ENCODE results near the gene SMARCD3.

The SMARCD3 gene

DNA sequence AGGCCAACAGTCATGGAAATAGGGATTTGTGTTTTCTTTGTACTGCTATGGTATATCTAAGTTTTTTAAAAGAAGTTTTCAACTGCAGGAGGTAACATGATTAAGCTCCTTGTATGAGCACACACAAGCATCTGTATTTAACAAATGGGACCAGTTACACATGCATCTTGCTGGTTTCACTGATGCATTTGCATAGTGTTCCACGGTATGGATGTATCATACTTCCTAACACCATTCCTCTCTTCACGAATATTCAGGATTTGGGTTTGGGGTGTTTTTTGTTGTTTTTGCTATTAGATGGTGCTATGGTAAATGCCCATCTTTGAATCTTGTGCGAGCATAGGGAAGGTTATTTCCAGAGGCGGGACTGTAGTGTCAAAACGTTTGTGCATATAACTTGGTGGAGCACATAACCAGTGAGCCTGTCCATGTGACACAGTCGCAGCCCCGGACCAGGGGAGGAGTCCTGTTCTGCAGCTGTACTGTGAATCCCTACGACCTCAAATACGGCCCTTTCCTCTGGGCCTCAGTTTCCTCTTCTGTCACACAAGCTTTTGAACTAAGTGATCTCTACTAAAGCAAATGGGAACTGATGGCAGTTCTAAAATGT is 40.1 kb downstream of the SMARCD3 start:
- DNase-seq (ENCODE audit: low spot score): no peak

DNA sequence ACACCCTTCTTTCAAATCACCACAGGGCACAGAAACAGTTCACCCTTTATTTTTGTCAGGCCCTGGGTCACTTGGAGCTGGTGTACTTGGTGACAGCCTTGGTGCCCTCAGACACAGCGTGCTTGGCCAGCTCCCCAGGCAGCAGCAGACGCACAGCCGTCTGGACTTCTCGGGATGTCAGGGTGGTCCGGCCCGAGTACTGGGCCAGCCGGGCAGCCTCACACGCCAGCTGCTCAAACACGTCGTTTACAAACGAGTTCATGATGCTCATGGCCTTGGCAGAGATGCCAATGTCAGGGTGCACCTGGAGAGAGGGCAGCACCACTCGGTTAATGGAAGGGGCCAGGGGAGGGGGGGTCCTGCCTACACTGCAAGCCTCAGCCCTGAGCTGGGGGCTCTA is 40.7 kb downstream of the SMARCD3 start:
- DNase-seq (ENCODE audit: low spot score): no peak

DNA sequence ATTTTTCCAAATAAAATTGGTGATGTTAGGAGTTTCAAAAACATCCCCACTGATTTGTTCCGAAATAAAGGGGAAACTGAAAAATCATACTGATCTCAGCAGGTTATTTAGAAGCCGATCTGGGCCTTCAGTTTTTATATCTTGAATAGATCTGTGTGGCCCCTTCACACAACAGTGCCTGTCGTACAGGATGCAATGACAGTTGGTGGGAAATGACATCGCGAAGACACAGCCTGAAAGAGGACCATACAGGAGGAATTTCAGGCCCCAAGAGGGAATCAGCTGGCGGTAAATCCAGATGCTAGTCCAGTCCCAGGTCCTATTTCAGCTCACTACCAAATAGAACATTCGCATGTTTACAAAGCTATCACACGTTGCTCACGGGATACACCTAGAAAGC is 41.2 kb downstream of the SMARCD3 start:
- DNase-seq (ENCODE audit: low spot score): no peak

DNA sequence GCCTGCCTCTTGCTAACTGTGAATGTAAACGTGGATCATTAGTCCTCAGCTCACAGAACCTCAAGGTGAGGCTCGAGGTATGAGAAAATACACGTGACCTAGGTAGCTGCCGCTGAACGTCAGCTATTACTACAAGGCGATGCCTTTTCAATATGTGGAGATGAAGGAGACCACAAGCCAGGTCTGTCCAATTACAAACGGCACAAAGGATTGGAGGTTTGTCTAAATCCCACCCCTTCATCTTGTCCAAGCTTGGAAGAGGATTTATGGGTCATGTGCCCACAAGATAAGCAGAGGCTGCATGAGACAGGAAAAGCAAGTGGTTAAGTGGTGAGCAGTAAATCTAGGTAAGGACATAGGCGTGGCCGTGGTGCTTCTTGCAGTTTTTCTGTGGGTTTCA is 41.6 kb downstream of the SMARCD3 start:
- no peak for DNase-seq (ENCODE audit: low spot score)

DNA sequence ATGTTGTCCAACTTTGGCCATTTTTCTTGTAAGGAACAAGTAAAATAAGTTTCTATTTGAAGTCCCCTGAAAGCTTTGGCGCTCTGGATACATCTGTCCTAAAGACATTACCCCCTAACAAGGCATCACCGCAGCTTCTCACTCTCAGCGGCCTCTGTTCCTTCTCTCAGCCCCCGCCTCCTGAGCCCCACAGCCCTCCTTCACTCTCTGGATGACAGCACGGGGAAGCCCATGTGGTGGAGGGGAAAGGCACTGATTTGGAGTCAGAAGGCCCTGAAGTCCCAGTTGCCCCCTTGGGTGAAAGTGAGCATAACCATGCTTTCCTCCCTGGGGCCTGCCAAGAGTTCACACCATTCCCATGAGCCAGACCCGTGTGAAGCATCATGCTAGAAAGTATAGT is 42.8 kb downstream of the SMARCD3 start:
- no peak for DNase-seq (ENCODE audit: low spot score)

DNA sequence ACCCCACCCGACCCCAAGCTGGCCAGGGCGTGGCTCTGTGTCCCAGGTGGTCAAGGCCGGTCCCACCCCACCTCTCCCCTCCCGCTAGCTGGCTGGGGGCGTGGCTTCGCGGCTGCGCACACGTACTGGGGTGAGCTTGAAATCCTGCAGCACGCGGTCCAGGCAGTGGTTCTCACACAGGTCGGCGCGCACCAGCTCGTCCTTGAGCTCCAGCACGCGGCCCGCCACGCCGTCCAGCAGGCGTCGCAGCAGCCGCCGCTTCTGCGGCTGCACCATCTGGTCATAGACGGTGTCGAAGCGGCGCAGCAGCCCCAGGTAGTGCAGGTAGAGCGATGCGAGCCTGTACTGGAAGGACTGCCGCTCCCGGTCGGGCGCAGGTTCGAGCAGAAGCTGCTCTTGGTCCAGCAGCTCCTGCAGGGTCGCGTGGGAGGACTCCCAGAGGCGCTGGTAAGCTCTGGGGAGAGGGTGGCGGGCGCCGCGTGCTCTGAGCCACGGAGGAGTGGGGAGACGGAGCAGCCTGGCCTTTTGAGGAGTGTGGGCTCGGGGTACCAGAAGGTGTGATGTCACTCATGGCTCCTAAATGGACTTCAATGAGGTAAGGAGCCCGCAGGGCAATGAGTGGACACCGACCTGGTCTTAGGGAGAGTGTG is 44.0 kb downstream of the SMARCD3 start:
- DNase-seq (ENCODE audit: low spot score): no peak

DNA sequence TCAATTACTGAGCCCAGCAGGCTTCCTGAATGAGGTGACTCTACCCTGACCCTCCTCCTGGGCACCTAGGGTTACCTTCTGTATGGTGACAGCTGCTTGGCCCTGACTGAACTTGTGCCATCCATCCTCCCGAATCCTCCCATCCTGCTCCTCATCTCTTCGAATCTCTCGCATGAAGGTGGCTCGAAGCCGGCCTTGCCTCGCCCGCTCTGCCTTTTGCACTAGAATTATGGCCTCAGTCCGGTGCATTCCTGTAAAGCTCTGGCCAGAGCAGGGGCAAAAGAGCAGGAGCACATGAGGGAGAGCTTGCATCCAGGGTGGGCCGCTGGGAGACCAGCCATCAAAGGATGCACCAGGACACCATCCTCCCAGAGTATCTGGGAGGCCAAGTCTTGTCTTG is 45.7 kb downstream of the SMARCD3 start:
- no peak for DNase-seq (ENCODE audit: low spot score)

DNA sequence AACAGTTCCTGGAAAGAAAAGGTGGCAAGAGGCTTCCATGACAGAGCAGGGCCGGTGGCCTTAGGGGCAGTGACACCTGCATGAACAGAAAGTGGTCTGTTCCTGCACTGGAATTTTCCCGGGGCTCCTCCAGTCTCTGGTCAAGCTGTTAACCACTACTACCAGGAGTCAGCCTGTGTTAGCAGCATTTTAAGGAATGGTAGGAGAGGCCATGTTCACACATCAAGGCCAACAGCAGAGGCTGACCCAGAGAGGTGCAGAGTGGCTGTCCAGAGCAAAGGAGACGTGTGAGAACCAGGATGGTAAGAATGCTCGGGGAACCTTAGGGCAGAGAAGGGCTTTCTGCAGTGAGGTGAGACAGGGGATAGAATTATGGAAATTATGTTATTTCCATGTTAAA is 46.7 kb downstream of the SMARCD3 start:
- no peak for DNase-seq (ENCODE audit: low spot score)

DNA sequence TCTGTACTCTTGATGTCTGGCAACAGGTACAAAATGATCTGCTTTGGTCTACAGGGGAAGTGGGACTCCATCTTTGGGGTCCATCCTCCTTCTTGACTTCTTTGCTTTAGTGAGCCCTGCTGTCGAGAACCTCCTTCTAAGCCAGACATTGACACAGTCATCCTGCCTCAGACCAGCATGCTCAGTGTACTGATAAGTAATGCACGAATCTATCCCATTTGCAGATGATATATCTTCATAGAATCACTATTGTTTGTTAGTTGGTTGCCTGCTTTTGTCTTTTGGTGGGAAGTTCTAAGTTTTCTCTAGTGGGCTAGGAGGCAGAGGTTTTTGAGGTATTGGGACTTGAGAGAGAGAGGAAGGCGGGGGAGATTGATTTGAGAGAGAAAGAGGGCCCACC is 47.1 kb downstream of the SMARCD3 start:
- no peak for DNase-seq (ENCODE audit: low spot score)

DNA sequence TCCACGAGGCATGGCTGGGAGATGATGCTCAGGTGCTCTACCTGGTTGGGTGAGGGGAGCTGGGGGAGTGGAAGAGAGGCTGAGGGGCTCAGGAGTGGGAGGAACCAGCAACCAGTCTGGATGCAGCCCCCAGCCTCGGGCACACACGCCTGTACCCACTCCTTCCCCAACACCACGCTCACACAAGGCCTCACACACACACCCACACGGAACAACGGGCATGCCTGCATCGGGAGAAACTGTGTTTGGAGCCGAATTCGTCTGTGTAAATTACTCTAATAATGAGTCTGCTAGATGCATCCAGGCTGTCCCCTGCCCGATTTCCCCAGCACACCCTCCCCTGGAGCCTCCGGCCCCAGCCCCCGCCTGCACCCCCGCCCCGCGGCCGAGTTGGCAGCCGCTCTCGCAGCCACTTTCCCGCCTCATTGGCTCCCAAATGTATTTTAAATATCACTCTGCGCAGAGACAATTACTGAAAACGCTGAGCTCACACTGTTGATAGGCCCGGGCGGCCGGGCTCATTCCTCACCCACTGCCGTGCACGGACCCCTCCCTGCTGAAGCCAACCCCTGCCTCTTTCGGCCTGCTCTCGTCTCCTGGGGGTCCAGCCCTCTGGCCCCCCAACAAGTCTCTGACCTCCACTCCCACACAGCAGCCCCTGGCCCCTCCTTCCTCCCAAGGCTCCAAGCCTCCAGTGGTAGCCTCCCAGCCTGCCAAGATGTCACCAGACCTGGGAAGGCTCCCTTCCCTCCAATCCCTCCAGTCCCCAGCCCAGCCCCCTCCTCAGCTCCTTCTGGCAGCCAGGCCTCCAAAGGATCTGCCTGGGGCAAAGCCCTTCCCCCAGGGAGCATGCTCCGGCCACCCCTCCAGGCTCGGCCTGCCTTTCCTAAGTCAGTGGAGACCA is 49.3 kb downstream of the SMARCD3 start:
- DNase-seq (ENCODE audit: low spot score): no peak

DNA sequence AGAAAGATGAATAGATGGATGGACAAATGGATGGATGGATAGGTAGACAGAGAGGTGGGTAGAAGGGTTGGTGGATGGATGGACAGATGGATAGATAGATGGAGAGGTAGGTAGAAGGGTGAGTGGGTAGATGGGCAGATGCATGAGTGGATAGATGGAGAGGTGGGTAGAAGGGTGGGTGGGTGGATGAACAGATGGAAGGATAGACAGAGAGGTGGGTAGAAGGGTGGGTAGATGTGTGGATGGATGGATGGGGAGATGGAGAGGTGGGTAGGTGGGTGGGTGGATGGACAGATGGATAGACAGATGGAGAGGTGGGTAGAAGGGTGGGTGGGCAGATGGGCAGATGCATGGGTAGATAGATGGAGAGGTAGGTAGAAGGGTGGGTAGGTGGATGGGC is 50.6 kb downstream of the SMARCD3 start:
- no peak for DNase-seq (ENCODE audit: low spot score)

DNA sequence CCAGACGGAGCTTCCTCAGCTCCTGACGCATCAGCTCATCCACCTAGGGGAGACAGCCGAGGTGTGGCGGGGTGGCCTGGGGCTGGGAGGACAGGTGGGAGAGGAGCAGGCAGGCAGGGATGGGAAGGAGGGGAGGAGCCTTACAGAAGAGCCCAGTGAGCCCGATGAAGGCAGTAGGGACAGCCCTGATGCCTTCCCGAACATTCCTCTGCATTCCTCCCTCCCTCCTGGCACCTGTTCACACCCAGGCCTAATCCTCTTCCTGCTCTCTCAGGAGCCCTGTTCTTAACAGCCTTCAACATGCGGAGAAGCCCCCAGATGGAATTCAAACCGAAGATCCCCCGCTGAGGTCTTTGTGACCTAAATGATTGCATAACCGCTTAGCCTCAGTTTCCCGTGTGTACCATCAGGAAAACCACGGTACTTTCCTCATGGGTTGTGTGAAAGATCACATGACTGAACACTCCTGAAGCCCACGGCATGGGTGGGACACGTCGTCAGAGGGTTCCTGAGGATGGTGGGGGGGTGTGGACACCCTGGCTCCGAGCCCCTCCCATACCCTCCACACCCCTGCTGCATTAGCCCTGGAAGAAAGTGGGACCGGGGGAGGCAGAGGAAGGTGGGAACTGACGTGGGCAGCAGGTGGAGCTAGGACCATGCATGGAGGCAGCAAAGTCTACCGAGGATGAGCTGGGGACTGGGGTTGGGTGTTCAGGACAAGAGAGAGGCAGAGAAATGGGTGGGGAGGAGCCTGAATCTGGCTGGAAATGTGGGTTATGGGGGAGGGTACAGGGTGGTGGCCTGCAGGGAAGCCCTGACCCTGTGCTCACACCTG is 52.7 kb downstream of the SMARCD3 start:
- no peak for DNase-seq (ENCODE audit: low spot score)

DNA sequence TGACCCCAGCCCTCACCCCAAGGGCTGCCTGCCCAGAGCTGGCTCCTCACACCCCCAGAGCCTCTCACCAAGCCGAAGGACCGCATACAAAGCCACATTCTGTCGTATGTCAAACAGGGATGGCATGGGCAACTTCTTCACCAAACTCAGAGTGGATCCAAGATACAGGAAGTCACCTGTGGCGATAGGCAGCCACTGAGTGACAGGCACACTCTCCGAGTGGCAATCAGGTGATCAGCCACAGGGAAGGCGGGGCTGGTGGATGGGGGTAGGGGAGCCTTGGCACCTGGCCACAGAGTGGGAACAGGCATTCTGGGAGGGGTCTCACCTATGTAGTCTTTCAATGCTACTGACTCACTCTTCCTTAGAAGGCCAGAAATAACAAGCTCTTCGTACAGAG is 54.3 kb downstream of the SMARCD3 start:
- DNase-seq (ENCODE audit: low spot score): no peak

DNA sequence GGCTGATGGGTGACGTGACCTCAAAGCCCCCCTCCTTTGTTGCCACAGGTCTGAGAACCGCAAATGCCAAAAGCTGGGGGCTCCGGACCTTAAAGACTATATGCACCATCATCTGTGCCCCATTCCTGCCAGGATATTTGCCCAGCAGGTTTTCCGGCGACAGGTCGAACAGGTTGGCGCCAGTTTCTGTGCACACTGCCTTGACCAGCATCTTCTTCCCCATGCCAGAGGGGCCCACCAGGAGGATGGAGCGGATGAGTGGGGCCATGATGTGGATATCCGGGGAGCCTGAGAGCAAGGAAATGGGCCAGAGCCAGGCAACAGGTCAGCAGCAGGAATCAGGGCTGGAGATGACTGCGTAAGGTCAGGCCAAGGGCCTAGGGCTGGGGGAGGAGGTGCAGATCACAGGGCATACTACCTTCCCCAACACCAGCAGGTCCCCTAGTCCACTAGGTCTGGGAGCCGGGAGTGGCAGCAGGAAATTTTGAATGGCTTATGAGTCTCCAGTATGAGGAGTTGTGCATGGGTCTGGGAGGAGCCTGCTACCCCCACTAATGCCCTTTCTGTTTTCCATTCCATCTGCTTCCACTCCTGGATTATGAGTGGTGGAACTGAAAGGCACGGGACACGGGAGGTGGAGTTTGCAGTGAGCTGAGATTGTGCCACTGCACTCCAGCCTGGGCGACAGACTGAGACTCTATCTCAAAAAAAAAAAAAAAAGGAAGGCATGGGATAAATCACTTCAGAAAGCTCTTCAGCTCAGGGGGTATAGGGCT is 55.1 kb downstream of the SMARCD3 start:
- no peak for DNase-seq (ENCODE audit: low spot score)

DNA sequence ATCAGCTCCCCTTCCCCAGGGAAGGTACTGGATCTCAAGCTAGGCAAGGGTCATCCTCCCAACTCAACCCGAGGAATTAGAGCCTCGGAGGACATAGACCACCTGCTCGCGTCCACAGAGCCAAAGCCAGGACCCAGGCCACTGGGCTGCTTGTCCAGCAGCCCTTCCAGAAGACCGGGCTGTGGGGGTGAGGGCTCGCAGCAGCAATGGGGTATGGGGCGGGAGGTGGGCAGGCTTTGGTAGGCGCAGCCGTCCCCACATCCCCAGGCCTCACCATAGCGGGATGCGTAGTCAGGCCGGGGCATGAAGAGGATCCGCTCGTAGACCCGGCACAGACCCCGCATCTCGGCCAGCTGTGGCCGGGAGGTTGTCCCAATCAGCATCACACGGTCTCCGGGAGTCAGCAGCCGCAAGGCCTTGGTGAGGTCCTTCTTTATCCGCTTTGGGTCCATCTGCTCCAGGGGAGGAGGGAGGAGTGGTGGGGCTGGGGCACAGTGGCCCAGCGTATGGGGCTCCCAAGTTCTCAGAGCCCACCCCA is 56.4 kb downstream of the SMARCD3 start:
- no peak for DNase-seq (ENCODE audit: low spot score)

DNA sequence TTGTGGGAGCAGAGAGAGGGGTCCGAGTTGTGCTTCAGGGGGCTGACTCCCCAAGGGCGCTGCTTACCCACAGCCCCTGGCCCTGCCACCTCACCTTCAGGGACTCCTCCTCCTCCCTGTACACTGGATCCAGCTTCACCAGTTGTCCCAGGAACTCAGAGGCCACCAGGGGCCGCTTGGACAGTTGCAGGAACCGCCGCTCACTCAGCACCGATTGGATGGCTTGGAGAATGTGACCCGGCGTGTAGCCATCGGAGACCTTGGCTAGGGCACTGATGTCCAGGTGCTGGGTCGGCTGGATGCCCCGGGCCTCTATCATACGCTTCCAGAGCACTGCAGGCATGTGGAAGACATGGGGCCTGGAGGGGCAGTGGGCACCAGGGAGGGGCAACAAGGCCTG is 57.0 kb downstream of the SMARCD3 start:
- no peak for DNase-seq (ENCODE audit: low spot score)

DNA sequence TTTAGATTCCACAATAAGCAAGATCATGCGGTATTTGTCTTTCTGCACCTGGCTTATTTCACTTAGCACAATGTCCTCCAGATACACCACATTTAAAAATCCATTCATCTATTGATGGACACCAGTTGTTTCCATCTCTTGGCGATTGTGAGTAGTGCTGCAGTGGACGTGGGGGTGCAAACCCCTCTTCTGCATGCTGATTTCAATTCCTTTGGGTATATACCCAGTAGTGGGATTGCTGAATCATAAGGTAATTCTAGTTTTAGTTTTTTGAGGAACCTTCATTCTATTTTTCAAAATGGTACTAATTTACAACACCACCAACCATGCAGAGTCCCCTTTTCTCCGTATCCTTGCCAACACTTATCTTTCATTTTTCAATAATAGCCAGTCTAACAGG is 59.5 kb downstream of the SMARCD3 start:
- DNase-seq (ENCODE audit: low spot score): no peak
